ENCODE data around the gene LTC4S.
"Not testable (repeated sequence)": the region's sequence is repeated elsewhere in the genome, so short reads cannot be mapped to it uniquely, and the experiment has no call there.

The LTC4S gene, protein sequence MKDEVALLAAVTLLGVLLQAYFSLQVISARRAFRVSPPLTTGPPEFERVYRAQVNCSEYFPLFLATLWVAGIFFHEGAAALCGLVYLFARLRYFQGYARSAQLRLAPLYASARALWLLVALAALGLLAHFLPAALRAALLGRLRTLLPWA

DNA sequence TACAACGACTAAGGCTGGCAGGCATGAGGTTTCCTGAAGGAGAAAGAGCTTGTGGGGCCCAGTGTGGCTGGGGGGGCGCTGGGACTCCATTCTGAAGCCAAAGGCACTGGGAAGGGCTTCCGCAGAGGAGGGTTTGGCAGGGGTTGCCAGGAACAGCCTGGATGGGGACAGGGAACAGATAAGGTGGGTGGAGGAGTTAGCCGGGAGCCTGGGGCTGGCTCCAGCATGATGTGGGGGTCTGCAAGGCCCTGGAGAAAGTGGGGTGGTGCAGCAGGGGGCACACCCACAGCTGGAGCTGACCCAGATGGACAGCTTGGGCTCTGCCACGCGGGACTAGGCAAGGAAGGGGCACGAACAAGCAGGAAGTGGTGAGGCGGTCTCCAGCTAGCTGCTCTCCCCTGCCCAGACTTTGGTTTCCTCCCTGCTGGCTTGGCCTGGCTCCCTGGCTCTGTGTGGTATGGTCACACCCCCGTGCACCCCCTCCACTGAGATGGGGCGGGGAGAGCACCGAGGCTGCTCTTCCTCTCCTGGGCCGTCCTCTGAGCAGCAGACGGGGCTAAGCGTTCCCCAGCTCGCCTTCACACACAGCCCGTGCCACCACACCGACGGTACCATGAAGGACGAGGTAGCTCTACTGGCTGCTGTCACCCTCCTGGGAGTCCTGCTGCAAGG, at the start of gene LTC4S:
TSS of gene LTC4S (plus strand) at position 519 of the 672 bp plus-strand sequence. CDS start at position 614, 95 bp downstream.
- H3K4me3 ChIP-seq (ENCODE audit: low read depth, low read length): no peak within 1 kb of the TSS

DNA sequence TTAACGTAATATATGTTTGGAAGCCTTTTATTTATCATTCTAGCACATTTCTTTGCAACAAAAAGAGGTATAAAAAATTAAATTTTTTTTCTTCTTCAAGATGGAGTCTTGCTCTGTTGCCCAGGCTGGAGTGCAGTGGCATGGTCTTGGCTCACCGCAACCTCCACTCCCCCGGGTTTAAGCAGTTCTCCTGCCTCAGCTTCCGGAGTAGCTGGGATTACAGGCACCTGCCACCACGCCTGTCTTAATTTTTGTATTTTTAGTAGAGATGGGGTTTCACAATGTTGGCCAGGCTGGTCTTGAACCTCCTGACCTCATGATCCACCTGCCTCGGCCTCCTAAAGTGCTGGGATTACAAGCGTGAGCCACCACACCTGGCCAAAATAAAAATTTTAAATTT, 49.7 kb upstream of the LTC4S start:
- H3K4me3 ChIP-seq (ENCODE audit: low read depth, low read length): not testable (repeated sequence)

DNA sequence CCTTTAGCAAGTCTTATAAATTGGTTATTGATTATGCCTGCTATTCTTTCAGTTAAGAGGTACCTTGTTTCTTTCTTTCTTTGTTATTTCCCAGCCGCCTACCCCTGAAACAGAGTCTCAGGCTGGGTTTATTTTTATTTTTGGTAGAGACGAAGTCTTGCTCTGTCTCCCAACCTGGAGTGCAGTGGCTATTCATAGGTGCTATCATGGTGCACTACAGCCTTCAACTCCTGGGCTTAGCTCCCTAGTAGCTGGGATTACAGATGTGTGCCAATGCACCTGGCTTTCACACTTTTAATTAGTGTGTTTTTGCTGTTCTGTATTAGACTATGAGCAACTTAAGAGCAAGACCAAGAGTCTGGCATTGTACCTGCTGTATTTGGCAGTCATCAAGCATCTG, 46.9 kb upstream of the LTC4S start:
- H3K4me3 ChIP-seq (ENCODE audit: low read depth, low read length): no peak overlapping the region

DNA sequence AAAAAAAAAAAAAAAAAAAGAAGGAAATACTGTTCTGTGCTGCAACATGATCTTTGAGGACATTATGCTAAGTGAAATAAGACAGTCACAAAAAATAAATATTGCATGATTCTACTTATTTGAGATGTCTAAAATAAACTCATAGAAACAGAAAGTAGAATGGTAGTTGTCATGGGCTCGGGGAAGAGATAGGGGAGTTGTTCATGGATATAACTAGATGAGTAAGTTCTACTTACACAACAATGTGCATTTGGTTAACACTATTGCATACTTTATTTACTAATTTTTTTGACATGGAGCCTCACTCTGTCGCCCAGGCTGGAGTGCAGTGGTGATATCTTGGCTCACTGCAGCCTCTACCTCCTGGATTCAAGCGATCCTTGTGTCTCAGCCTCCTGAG, 46.0 kb upstream of the LTC4S start:
- H3K4me3 ChIP-seq (ENCODE audit: low read depth, low read length): no peak overlapping the region

DNA sequence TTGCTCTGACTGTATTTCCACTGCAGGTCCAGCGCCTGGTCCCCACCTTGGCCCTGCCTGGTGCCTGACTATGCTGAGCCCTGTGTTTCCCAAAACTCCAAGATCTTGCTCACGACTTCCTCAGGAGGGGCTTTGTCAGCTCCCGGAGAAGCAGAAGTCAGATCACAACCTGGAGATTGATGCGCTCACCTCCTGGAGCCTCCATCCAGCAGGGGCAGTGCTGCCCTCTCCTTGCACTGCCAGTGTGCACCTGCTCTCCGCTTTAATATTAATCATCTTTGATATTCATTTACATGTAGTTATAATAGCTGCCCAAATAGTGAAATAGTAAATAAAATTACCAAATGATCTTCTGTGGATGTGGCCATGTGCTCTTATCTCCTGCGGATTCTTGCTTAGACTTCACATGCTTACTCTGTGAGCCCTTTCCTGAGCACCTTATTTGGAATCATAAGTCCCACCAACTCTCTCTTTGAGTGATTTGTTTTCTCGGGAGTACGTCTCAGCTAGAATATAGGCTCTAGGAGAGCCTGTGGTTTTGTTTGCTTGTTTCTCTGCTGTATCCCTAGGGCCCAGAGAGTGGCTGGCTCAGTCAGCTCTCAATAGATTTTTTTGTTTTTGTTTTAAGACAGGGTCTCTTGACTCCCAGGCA, 43.8 kb upstream of the LTC4S start:
- H3K4me3 ChIP-seq (ENCODE audit: low read depth, low read length): no peak overlapping the region

DNA sequence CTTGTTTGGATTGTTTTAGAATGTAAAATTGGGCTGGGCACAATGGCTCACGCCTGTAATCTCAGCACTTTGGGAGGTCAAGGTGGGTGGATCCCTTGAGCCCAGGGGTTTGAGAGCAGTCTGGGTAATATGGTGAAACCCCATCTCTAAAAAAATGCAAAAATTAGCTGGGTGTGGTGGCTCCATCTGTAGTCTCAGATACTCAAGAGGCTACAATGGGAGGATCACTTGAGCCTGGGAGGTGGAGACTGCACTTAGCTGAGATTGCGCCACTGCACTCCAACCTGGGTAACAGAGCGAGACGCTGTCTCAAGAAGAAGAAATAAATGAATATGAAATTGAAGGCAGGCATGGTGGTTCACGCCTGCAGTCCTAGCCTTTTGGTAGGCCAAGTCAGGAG, 39.8 kb upstream of the LTC4S start:
- no peak overlapping the region for H3K4me3 ChIP-seq (ENCODE audit: low read depth, low read length)

DNA sequence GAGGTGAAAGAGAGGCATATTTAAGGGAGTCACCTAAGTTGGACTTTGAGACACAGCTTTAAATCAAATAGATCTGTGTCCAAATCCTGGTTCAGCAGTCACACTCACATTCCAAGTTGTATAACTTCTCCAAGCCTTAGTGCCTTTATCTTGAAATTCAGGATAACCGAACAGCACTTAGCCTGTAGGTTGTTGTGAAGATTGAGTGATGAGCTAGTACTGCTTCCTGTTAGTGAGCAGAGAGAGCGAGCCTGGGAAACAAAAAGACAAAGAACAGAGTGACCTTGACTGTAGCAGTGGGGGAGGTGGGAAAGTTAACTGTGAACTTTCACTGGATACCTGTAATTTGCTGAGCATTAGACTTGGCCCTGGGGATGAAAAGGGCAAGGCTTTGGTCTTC, 38.8 kb upstream of the LTC4S start:
- no peak overlapping the region for H3K4me3 ChIP-seq (ENCODE audit: low read depth, low read length)

DNA sequence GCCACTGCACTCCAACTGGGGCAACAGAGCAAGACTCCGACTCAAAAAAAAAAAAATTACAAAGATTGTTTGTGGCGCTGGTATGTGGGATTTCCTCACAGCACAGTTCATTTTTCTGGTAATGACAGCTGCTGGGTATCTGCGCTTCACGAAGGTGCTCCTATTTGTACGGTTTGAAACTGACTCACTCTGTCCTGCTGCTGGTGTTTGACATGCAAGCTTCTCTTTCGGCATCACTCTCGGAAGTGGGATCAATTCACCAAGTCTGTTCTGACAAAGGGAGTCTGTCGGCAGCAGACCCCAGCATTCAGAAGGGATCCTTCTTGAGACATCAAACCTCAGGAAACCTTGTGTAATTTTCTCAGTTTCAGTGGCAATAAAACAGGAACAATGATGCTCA, 34.8 kb upstream of the LTC4S start:
- no peak overlapping the region for H3K4me3 ChIP-seq (ENCODE audit: low read depth, low read length)

DNA sequence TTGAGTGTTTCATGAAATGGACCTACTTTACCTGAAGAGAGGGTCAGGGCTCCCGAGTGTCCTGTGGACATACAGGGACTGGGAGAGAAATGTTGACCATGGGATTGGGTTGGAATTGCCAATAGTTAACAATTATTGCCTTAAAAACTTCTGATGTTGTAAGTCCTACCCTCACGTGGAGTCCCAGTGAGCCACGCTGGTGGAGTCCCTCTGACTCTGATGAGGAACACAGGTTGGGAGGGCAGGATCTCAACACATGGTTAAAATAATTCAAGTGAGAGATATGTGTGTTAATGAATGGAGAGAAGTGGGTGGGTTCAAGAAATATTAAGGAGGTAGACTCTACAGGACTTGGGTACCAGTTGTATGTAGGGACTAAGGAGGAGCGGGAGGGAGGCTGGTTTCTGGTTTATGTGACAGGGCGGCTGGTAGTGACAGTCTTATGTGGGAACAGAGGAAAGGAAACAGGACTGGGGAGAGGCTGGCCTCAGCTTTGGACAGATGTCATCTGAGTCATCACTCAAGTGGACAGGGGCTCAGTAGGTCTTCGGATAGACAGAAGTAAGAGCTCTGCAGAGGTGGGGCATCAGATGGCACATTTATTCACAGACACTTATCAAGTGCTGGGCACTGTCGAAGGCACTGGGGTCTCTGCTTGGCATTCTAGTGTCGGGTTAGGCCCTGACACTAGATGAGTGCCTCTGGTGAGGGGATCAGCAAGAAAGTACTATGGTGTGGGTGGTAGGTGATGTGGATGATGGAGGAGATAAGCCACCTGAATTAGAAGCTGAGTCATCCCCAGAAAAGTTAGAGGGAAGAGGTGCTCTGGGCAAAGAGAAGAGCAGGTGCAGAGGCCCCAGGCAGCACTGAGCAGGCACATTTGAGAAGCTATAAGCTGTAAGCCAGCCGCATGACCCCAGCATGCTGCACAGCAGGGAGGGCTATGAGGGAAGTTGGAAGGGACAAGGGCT, 33.9 kb upstream of the LTC4S start:
- H3K4me3 ChIP-seq (ENCODE audit: low read depth, low read length): no peak overlapping the region

DNA sequence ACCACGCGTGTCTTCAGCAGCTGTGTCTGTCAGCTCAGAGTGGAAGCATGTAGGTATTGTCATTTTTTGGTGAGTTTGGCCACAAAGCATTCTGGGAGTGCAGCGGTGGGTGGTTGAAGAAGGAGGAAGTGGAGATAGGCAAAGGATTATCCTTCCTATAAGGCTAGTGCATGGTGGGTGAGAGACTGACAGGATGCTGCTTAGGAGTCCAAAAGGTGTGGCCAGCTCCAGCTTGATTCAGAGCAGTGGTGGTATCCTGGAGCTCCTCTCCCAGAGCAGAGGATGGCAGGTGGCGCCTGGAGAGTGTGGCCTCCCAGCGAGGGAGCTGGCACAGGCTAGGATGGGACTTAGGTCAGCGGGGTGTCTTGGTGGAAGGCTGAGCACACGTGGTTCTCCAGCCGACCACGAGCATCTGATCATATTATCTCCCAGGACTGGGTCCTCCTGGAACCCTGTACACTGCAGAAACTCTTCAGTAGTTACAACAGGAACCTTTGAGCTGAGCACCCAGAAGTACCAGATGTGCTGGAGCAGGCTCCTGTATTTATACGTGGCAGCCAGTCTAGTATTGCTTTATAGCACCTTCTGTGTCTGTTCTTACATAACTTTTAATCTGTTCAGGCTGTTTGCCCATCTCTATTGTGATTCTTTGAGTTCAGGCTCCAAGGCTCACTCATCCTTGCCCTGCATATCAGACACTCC, 31.6 kb upstream of the LTC4S start:
- no peak overlapping the region for H3K4me3 ChIP-seq (ENCODE audit: low read depth, low read length)

DNA sequence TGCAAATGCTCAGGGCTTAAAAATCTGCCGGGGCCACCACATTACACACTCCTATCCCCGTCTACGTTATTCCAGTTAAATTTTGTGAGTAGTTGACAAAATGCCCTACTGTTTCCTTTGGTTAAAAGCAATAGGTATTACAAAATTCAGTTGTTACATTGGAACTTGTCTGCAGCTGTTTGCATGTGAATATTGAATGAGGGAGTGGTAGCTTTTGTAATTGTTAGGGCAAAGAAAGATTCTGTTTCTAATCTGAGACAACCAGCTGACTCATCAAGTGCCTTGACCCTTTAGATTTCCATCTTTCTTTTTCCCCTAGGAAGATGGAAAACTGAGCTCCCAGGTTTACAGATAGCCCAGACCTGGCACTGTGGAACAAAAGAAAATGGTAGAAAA, 31.0 kb upstream of the LTC4S start:
- H3K4me3 ChIP-seq (ENCODE audit: low read depth, low read length): no peak overlapping the region

DNA sequence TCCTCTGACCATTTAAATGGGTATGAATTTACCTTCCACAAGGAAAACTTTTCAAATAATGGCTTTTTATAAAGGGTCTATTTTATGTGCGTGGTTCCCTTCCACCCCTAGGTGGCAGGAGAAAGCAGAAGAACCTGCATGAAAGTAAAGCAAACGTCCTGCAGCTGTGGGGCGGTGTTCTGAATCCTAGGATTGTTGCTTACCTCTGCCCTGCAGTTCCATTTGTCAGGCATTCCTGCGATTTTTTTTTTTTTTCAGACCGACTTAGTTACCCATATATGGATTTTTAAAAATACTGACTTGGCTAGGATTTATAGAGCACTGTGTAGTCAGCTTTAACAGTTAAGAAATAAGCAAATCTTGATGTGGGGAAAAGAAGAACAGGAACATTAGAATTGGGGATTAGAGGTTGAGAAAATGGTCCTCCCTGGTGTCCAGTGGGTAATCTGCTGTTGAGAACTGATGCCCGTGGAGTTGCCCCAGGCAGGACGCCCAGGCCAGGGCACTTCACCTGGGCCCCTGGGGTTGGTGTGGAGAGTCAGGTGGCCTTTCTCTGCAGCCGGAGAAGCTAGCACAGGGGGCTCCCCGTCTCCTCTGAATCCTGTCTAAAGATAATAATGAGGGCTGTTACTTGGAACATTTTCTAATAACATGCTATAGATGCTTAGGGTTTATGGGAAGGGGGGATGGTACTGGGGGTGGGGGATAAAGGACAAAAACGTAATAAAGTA, 30.4 kb upstream of the LTC4S start:
- no peak overlapping the region for H3K4me3 ChIP-seq (ENCODE audit: low read depth, low read length)

DNA sequence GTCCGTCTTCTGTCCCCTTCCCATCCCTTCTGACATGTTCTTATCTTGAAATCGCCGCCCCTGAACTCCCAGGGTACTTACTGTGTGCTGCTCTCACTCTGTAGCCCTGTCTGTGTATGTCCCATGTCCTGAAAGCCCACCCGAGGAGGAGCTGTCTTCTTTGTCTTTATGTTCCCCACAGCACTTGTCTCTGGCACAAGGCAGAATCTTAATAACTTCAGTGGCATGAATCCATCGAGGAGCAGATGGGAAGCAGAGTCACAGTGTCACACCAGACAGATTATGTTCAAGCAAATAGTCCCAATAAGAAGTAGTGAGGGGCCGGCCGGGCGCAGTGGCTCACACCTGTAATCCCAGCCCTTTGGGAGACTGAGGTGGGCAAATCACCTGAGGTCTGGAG, 29.7 kb upstream of the LTC4S start:
- H3K4me3 ChIP-seq (ENCODE audit: low read depth, low read length): no peak overlapping the region

DNA sequence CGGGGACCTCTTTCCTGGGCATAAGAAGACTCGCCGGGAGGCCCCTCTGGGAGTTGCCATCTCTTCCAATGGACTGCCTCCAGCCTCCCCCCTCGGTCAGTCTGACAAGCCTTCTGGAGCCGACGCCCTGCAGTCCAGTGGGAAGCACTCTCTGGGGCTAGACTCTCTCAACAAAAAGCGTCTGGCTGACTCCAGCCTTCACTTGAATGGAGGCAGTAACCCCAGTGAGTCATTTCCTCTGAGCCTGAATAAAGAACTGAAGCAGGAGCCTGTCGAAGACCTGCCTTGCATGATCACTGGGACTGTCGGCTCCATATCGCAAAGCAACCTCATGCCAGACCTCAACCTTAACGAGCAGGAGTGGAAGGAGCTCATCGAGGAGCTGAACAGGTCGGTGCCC, 28.4 kb upstream of the LTC4S start:
- H3K4me3 ChIP-seq (ENCODE audit: low read depth, low read length): no peak overlapping the region

DNA sequence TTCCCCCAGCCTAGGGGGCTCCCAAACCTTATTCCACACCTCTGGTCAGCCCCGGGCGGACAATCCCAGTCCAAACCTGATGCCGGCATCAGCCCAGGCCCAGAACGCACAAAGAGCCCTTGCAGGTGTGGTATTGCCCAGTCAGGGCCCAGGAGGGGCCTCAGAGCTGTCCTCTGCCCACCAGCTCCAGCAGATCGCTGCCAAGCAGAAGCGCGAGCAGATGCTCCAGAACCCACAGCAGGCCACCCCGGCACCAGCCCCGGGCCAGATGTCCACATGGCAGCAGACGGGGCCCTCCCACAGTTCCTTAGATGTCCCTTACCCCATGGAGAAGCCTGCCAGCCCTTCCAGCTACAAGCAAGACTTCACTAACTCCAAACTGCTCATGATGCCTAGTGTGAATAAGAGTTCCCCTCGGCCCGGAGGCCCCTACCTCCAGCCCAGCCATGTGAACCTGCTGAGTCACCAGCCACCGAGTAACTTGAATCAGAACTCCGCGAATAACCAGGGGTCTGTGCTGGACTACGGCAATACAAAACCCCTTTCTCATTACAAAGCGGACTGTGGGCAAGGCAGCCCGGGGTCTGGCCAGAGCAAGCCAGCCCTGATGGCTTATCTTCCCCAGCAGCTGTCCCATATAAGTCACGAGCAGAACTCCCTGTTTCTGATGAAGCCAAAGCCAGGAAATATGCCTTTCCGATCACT, 27.6 kb upstream of the LTC4S start:
- H3K4me3 ChIP-seq (ENCODE audit: low read depth, low read length): no peak overlapping the region

DNA sequence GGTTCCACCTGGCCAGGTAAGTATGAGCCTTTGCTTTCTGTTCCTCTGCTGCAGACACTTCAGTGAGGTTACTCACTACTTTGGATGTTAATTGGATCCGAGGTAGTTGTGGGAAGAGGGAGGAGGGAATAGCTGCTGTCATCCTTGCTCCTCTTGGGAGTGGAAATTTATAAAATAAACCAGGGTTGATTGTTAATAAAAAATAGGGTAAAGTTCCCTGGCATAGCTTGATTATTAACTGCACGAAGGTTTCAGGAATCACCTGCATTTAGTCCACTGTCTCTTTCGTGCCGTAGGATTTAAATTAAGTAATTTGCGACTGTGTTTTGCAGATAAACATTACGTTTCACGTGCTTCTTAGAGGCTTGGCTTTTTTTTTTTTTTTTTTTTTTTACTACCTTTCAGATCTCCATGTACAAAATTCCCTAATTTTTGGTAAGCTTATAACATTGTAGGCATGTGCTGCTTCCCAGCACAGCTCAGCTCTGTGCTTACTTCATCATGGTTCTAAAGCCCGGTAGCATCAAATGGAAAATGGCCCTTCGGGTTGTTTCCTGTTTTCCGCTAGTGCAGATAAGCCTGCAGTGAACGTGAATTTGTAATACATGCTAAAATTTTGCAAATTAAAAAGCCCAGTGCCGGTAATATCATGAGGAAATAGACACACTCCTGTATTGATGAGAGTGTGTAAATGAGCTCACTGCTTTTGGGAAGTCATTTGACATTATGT, 26.9 kb upstream of the LTC4S start:
- no peak overlapping the region for H3K4me3 ChIP-seq (ENCODE audit: low read depth, low read length)

DNA sequence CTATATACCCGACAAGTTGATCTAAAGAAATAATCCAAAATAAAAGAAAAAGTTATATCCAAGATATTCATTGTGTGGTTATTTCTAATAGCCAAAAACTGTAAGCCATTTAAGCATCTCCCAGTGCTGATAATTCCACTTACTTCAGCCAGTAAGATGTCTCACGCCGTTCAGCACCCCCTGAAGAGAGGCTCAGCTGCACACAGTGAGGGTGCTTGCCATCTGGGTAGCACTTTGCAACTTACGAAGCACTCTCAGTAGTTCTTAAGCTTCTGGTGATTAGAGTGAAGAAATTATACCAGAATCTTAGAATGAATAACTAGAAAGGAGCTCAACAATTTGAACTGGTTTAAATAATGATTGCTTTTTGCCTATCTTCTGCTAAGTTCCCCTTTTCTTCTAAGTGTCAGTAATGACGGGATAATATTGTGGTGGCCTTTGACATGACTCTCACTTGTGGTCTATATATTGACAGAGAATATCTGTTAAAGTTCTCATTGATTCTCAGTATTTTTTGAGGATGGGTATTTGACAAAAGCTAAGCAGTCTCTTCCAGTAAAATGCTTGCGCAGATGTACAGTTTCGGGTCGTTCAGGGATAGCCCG, 26.2 kb upstream of the LTC4S start:
- no peak overlapping the region for H3K4me3 ChIP-seq (ENCODE audit: low read depth, low read length)

DNA sequence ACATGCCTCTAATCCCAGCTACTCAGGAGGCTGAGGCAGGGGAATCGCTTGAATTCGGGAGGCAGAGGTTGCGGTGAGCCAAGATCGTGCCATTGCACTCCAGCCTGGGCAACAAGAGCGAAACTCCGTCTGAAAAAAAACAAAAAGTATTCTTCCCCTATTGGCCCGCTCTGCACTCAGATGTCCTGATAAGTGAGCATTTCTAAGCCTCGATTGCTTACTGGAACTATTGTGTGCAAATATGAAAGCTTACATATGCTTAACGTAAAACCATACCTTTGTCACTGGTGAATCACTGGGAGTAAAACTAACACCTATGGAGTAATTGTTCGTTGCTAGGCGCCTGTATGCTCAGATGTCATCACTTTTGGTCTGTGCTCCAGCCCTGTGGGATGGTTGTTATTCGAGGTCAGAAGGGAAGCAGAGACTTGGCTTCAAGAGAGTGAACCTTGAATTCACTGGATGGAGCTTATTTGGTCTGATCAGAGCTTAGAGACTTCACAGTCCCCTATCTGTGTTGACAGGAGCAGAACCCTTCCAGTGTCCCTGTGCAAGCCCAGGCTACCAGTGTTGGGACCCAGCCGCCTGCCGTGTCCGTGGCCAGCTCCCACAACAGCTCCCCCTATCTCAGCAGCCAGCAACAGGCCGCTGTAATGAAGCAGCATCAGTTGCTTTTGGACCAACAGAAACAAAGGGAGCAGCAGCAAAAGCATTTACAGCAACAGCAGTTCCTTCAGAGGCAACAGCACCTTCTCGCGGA, 25.3 kb upstream of the LTC4S start:
- no peak overlapping the region for H3K4me3 ChIP-seq (ENCODE audit: low read depth, low read length)

Measured in iPS-11a (cell line).